K562 (cell line): ENCODE data around the gene ANKZF1. TPM values are rescaled to one million over a fixed set of nuclear protein-coding genes. Genes with fewer than 3 reads are reported as not detected.
A peak's percentile ranks its signal among the peaks of the same experiment; 100 is the strongest.

Experiments
- ARNT ChIP-seq, 2 experiments: fragments of 450-650 bp; IDR thresholded peaks; 2 replicates each; pipeline ENCODE4 v1.6.1; 2016; ENCODE audit warnings: mild to moderate bottlenecking in 1 of 2
- BRCA1 ChIP-seq, 2 experiments: fragments of 450-650 bp in 1 of 2; sonication (generic) in 1 of 2; formaldehyde crosslinking in 1 of 2; IDR thresholded peaks; 2 replicates each; pipeline versions ENCODE4 v1.5.0 to v1.6.1; 2017 to 2020; ENCODE audit warnings: mild to moderate bottlenecking in 1 of 2, missing genetic modification reagents in 1 of 2
- CREM ChIP-seq: IDR thresholded peaks from 2 replicates; pipeline ENCODE4 v1.6.1; 2014; ENCODE audit warnings: antibody characterized with exemption, low read depth
- CSDE1 ChIP-seq, 2 experiments: fragments of 450-650 bp; IDR thresholded peaks; 2 replicates each; pipeline ENCODE4 v1.6.1; 2016; ENCODE audit warnings: mild to moderate bottlenecking in 1 of 2
- HDAC8 ChIP-seq: fragments of 450-650 bp; IDR thresholded peaks from 2 replicates; pipeline ENCODE4 v1.6.1; 2016; ENCODE audit warnings: mild to moderate bottlenecking, missing genetic modification characterization, moderate library complexity, missing compliant biosample characterization
- HEY1 ChIP-seq: fragments of 250-450 bp; sonication (Bioruptor Pico); IDR thresholded peaks from 2 replicates; pipeline ENCODE4 v1.5.0; 2020; ENCODE audit warnings: mild to moderate bottlenecking, moderate library complexity, borderline replicate concordance
- MBD2 ChIP-seq: sonication (generic); IDR thresholded peaks from 2 replicates; pipeline ENCODE4 v1.6.1; 2016; ENCODE audit warnings: low read depth, borderline replicate concordance
- PHF20 ChIP-seq: fragments of 450-650 bp; IDR thresholded peaks from 2 replicates; pipeline ENCODE4 v1.6.1; 2018; ENCODE audit not compliant: partially characterized antibody
- POLR2AphosphoS5 ChIP-seq: IDR thresholded peaks from 2 replicates; pipeline ENCODE4 v1.6.1; 2011; ENCODE audit warnings: mild to moderate bottlenecking, low read depth, low read length, moderate library complexity; ENCODE audit not compliant: control insufficient read depth, insufficient read depth
- RCOR1 ChIP-seq, 2 experiments: IDR thresholded peaks; 2 replicates each; pipeline ENCODE4 v1.6.1; 2012; ENCODE audit warnings: low read depth in 2 of 2, low read length in 2 of 2, borderline replicate concordance in 1 of 2, improper control_type of control experiment in 1 of 2
- SMAD3 ChIP-seq: fragments of 450-650 bp; formaldehyde crosslinking; conservative IDR thresholded peaks from 2 replicates; pipeline ENCODE4 v1.4.0; 2020; ENCODE audit warnings: mild to moderate bottlenecking
- SMARCC2 ChIP-seq: fragments of 450-650 bp; IDR thresholded peaks from 2 replicates; pipeline ENCODE4 v1.6.1; 2017; ENCODE audit warnings: antibody characterized with exemption, moderate library complexity, mild to moderate bottlenecking, low read depth
- TCF7 ChIP-seq: sonication (generic); IDR thresholded peaks from 2 replicates; pipeline ENCODE4 v1.6.1; 2016; ENCODE audit warnings: antibody characterized with exemption, borderline replicate concordance
- TFAM ChIP-seq: fragments of 250-450 bp; sonication (Bioruptor Pico); conservative IDR thresholded peaks from 2 replicates; pipeline ENCODE4 v1.5.0; 2021; ENCODE audit warnings: mild to moderate bottlenecking, moderate library complexity
- TOE1 ChIP-seq, 2 experiments: fragments of 450-650 bp in 1 of 2; sonication (generic) in 1 of 2; formaldehyde crosslinking in 1 of 2; IDR thresholded peaks; 2 replicates each; pipeline versions ENCODE4 v1.7.1 to v1.8.0; 2016 to 2022; ENCODE audit warnings: borderline replicate concordance in 2 of 2, mild to moderate bottlenecking in 2 of 2, antibody characterized with exemption in 1 of 2, inconsistent platforms in 1 of 2, low read depth in 1 of 2, missing genetic modification reagents in 1 of 2, moderate library complexity in 1 of 2
- ZSCAN29 ChIP-seq: fragments of 450-650 bp; IDR thresholded peaks from 2 replicates; pipeline ENCODE4 v1.6.1; 2017
- polyA plus RNA-seq, 8 experiments: library from polyadenylated mRNA; depleted of rRNA in 4 of 8; stranded (reverse) in 5 of 8; unstranded in 3 of 8; fragments of >200 nt; fragmentation: Nextera tagmentation in 2 of 8; fragmentation: Illumina TruSeq in 1 of 8; extraction: Ambion mirVana in 2 of 8; extraction: Trizol in 1 of 8; gene quantifications; 2 replicates each; pipeline versions ENCODE4 v1.2.1 to v1.2.3, GENCODE V29; 2011 to 2014; ENCODE audit warnings: inconsistent platforms in 1 of 8, missing spikeins in 1 of 8
- total RNA-seq, 7 experiments: library from RNA; depleted of rRNA in 6 of 7; stranded (reverse); fragments of >200 nt in 6 of 7; fragmentation: Illumina TruSeq in 2 of 7; extraction: Trizol in 2 of 7; gene quantifications; 2 replicates each; pipeline versions ENCODE4 v1.2.1 to v1.2.3, GENCODE V29; 2011 to 2021; ENCODE audit warnings: low replicate concordance in 1 of 7
- TF ChIP-seq, protein P1 (sequence below): sonication (generic); formaldehyde crosslinking; IDR thresholded peaks from 2 replicates; pipeline ENCODE4 v1.8.0; 2022; ENCODE audit warnings: mild to moderate bottlenecking, missing genetic modification reagents
- TF ChIP-seq, protein P2 (sequence below): sonication (generic); formaldehyde crosslinking; IDR thresholded peaks from 2 replicates; pipeline ENCODE4 v1.8.1; 2023; ENCODE audit warnings: mild to moderate bottlenecking, missing genetic modification reagents, moderate library complexity
- TF ChIP-seq, protein P3 (sequence below): fragments of 450-650 bp; IDR thresholded peaks from 2 replicates; pipeline ENCODE4 v1.6.1; 2017; ENCODE audit warnings: mild to moderate bottlenecking, moderate library complexity
- TF ChIP-seq, protein P4 (sequence below), 2 experiments: fragments of 150-350 bp in 1 of 2; IDR thresholded peaks; 2 replicates each; pipeline ENCODE4 v1.6.1; 2012 to 2016; ENCODE audit warnings: low read depth in 2 of 2, low read length in 2 of 2, mild to moderate bottlenecking in 1 of 2, moderate library complexity in 1 of 2

ANKZF1 gene
- total and polyA plus RNA-seq, 9 of the 15 experiments (the other 6 are each of a cell fraction or from before 2014, with no cell fraction given), result 3.1 to 60.6 (median 31.0) TPM

DNA sequence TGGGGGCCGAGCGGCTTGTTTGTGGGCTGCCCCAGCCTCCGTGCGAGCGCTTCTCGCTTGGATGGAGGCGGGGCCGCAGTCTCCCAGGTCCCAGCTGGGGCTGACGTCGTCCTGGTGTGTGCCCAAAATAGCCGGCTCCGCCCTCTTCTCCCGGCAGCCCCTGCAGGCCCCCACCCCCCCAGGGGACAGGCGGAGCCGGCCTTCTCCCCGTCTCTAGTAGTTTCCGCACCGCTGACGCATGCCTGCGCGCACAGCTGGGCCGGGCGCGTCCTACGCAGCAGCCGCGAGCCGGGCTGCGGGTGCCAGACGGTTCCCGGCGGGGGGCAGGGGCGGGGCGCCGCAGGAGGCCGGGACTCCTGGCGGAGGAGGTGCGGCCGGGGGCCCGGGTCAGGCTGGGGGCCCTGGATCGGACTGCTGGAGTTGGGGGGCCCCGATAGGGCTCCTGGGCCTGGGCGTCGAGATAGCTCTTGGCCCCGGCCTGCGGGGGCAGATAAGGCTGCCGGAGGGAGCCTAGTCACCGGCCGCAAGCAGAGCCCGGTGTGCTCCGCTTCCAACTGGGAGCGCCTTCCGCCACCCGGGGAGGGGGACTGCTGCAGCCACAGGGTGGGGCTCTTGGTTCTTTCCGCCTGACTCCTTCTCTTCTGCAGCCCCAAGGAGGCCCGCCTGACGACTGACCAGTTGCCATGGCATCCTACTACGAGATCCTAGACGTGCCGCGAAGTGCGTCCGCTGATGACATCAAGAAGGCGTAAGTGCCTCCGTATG is 49.7 kb downstream of the ANKZF1 start, which contains the start of gene DNAJB2 (continued):
- TF ChIP-seq, protein P1, sequence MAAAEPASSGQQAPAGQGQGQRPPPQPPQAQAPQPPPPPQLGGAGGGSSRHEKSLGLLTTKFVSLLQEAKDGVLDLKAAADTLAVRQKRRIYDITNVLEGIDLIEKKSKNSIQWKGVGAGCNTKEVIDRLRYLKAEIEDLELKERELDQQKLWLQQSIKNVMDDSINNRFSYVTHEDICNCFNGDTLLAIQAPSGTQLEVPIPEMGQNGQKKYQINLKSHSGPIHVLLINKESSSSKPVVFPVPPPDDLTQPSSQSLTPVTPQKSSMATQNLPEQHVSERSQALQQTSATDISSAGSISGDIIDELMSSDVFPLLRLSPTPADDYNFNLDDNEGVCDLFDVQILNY (CRISPR knock-in tag), result no peak
- TF ChIP-seq ARNT (IDR thresholded peaks at IDR 0.05) (no peak), CREM (peak; percentile 98), PHF20 (no peak), SMAD3 (peak; percentile 88), POLR2AphosphoS5 (peak; percentile 98), TCF7 (no peak), SMARCC2 (peak; percentile 86; the same call in 1 of the 2 replicates), TOE1 (IDR thresholded peaks at IDR 0.05; ENCODE audit: borderline replicate concordance) (peak; percentile 14; the same call in 1 of the 2 replicates), TOE1 (CRISPR knock-in tag; IDR thresholded peaks at IDR 0.05; ENCODE audit: borderline replicate concordance, low read depth) (no peak), TFAM (CRISPR knock-in tag) (no peak), MBD2 (peak; percentile 23; the same call in 1 of the 2 replicates), ZSCAN29 (no peak), RCOR1 (IDR thresholded peaks at IDR 0.05; ENCODE audit: borderline replicate concordance in 1 of 2, low read depth in 2 of 2, low read length in 2 of 2) (peak; percentile 78 to 80; a peak in 3 of 4 replicates), BRCA1 (IDR thresholded peaks at IDR 0.05) (no peak), BRCA1 (CRISPR knock-in tag; IDR thresholded peaks at IDR 0.05) (no peak), HDAC8 (no peak), HEY1 (CRISPR knock-in tag) (no peak), CSDE1 (IDR thresholded peaks at IDR 0.05) (peak in 1 of 2 experiments; percentile 81; a peak in 1 of 4 replicates)
- TF ChIP-seq, protein P2, sequence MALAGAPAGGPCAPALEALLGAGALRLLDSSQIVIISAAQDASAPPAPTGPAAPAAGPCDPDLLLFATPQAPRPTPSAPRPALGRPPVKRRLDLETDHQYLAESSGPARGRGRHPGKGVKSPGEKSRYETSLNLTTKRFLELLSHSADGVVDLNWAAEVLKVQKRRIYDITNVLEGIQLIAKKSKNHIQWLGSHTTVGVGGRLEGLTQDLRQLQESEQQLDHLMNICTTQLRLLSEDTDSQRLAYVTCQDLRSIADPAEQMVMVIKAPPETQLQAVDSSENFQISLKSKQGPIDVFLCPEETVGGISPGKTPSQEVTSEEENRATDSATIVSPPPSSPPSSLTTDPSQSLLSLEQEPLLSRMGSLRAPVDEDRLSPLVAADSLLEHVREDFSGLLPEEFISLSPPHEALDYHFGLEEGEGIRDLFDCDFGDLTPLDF, result peak; percentile 81
- TF ChIP-seq, protein P3, sequence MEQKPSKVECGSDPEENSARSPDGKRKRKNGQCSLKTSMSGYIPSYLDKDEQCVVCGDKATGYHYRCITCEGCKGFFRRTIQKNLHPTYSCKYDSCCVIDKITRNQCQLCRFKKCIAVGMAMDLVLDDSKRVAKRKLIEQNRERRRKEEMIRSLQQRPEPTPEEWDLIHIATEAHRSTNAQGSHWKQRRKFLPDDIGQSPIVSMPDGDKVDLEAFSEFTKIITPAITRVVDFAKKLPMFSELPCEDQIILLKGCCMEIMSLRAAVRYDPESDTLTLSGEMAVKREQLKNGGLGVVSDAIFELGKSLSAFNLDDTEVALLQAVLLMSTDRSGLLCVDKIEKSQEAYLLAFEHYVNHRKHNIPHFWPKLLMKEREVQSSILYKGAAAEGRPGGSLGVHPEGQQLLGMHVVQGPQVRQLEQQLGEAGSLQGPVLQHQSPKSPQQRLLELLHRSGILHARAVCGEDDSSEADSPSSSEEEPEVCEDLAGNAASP, result no peak
- TF ChIP-seq, protein P4, sequence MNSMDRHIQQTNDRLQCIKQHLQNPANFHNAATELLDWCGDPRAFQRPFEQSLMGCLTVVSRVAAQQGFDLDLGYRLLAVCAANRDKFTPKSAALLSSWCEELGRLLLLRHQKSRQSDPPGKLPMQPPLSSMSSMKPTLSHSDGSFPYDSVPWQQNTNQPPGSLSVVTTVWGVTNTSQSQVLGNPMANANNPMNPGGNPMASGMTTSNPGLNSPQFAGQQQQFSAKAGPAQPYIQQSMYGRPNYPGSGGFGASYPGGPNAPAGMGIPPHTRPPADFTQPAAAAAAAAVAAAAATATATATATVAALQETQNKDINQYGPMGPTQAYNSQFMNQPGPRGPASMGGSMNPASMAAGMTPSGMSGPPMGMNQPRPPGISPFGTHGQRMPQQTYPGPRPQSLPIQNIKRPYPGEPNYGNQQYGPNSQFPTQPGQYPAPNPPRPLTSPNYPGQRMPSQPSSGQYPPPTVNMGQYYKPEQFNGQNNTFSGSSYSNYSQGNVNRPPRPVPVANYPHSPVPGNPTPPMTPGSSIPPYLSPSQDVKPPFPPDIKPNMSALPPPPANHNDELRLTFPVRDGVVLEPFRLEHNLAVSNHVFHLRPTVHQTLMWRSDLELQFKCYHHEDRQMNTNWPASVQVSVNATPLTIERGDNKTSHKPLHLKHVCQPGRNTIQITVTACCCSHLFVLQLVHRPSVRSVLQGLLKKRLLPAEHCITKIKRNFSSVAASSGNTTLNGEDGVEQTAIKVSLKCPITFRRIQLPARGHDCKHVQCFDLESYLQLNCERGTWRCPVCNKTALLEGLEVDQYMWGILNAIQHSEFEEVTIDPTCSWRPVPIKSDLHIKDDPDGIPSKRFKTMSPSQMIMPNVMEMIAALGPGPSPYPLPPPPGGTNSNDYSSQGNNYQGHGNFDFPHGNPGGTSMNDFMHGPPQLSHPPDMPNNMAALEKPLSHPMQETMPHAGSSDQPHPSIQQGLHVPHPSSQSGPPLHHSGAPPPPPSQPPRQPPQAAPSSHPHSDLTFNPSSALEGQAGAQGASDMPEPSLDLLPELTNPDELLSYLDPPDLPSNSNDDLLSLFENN (IDR thresholded peaks at IDR 0.05; ENCODE audit: low read depth in 2 of 2, low read length in 2 of 2), result peak in 1 of 2 experiments; percentile 98; a peak in 2 of 4 replicates
